Testis (tissue), 3 donors: ENCODE data around the gene FBXL17. TPM values are rescaled to one million over a fixed set of nuclear protein-coding genes. Genes with fewer than 3 reads are reported as not detected.
A peak's percentile ranks its signal among the peaks of the same experiment; 100 is the strongest.

Source experiments
- DNase-seq: peaks from one replicate; pipeline ENCODE4 v3.0.0-alpha.2; 2019
- H3K27ac ChIP-seq, 2 donors: fragments of 200-600 bp; sonication (generic); one replicate each; pipeline ENCODE4 v1.5.1; 2019
- H3K27me3 ChIP-seq: fragments of 200-600 bp; sonication (generic); one replicate; pipeline ENCODE4 v1.5.1; 2019
- H3K36me3 ChIP-seq: fragments of 200-600 bp; sonication (generic); one replicate; pipeline ENCODE4 v1.5.1; 2017; ENCODE audit warnings: low read depth; ENCODE audit errors: missing control alignments
- H3K4me1 ChIP-seq: fragments of 200-600 bp; sonication (generic); one replicate; pipeline ENCODE4 v1.5.1; 2019
- H3K4me3 ChIP-seq, 2 donors: fragments of 200-600 bp; sonication (generic); one replicate each; pipeline ENCODE4 v1.5.1; 2017 to 2019
- H3K9me3 ChIP-seq: fragments of 200-600 bp; sonication (generic); one replicate; pipeline ENCODE4 v1.5.1; 2017
- POLR2A ChIP-seq: fragments of 450-650 bp; IDR thresholded peaks from one replicate; pipeline ENCODE4 v1.6.1; 2017; ENCODE audit warnings: antibody characterized with exemption, mild to moderate bottlenecking, moderate library complexity
- WGBS, 2 donors: methylation state at CpG; one replicate each; pipeline ENCODE4 v1.1.5; 2018; 5-methylcytosine and 5-hydroxymethylcytosine counted together
- intact Hi-C: fragments of 100-400 bp; cut with DNase I; formaldehyde crosslinking; loops from one replicate; pipeline ENCODE4 v1.15.1; 2023; ENCODE audit warnings: low total_unique reads
- polyA plus RNA-seq: library from polyadenylated mRNA; stranded (reverse); fragments of 350-450 nt; fragmentation: Illumina TruSeq; extraction: RNeasy Lipid Tissue Mini Kit (QIAGEN cat#74804); gene quantifications from one replicate; pipeline ENCODE4 v1.2.3, GENCODE V29; 2014; ENCODE audit warnings: low read depth, low replicate concordance; ENCODE audit not compliant: insufficient read depth
- total RNA-seq, 2 donors: library from RNA; depleted of rRNA; stranded (reverse); fragments of >200 nt; gene quantifications; one replicate each; pipeline ENCODE4 v1.2.3, GENCODE V29; 2016
- TF ChIP-seq, protein P1 (sequence below), 3 experiments: fragments of 450-650 bp in 2 of 3; fragments of 200-600 bp in 1 of 3; sonication (generic) in 1 of 3; IDR thresholded peaks; one replicate each; pipeline ENCODE4 v1.5.1; 2016 to 2019; ENCODE audit warnings: antibody characterized with exemption in 3 of 3, mild to moderate bottlenecking in 2 of 3, moderate library complexity in 1 of 3

The FBXL17 gene
- total and polyA plus RNA-seq, 3 donors from 2014 or later: 20.7 to 25.1 (median 22.6) TPM

DNA sequence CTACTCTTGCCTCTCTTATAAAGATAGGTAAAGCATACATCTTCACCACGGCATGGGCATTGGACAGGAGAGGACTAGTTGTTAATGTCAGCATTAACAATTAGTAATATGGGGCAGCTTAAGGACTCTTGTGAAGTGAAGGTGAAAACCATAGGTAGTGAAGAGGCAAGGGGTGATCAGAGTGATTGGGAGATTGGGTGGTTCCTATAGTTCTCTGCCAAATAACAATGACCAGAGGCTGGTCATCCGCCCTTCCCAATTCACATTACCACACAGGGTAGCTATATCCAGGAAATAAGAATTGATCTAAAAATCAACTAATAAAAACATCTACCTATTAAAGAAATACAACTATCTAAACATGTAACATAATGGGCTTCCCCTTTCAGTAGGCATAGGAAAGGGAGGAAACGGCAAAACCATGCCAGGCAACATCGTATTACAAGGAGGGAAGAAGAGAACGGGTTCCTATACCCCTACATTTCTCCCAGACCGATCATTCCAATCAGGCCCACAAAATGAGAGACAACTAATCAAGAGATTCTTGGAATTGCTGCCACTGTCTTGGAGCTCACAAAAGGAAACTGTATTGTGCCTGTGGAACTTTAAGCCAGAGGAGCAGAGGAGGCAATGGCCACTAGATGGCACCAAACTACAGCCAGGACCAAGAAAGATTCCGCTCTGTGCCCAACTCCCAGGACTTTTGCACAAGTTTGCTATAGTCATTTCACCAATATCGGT, 121.6 kb downstream of the FBXL17 start:
- H3K27ac ChIP-seq: no peak overlapping the region
- no peak overlapping the region for H3K4me3 ChIP-seq
- TF ChIP-seq POLR2A: no peak
- TF ChIP-seq, protein P1, sequence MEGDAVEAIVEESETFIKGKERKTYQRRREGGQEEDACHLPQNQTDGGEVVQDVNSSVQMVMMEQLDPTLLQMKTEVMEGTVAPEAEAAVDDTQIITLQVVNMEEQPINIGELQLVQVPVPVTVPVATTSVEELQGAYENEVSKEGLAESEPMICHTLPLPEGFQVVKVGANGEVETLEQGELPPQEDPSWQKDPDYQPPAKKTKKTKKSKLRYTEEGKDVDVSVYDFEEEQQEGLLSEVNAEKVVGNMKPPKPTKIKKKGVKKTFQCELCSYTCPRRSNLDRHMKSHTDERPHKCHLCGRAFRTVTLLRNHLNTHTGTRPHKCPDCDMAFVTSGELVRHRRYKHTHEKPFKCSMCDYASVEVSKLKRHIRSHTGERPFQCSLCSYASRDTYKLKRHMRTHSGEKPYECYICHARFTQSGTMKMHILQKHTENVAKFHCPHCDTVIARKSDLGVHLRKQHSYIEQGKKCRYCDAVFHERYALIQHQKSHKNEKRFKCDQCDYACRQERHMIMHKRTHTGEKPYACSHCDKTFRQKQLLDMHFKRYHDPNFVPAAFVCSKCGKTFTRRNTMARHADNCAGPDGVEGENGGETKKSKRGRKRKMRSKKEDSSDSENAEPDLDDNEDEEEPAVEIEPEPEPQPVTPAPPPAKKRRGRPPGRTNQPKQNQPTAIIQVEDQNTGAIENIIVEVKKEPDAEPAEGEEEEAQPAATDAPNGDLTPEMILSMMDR (IDR thresholded peaks at IDR 0.05): peak; percentile 70 to 91 (median 74)
- intact Hi-C loops: no loop called here
- peak; percentile 89 for DNase-seq
- H3K36me3 ChIP-seq: no peaks in the 10 kb centered on the region
- WGBS, 2 donors: 50 to 54% methylated on average over 8 of the region's 8 CpGs
- H3K27me3 ChIP-seq: no peaks in the 10 kb centered on the region
- H3K9me3 ChIP-seq: no peaks in the 10 kb centered on the region
- H3K4me1 ChIP-seq: no peaks in the 10 kb centered on the region

DNA sequence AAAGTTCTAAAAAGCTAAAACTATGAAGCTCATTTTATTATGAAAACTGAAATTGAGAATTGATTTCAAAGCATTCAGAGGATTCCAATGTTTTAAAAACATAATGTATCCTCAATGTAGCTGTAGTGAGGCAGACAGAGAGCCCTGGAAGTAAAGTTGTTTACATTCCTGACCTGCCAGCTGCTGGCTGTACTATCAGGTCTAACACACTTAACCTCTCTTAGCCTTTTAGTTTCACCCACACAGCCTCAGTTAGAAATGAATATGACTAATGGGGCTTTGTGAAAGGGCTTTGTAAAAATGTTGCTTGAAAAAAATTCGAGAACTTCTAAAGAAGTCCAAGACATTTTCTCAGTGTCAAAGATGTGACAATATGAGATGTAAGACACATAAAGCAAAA, 122.6 kb downstream of the FBXL17 start:
- Histone ChIP-seq H3K9me3 (no peaks in the 10 kb centered on the region), H3K27ac (no peak overlapping the region), H3K27me3 (no peaks in the 10 kb centered on the region), H3K36me3 (no peaks in the 10 kb centered on the region), H3K4me1 (no peaks in the 10 kb centered on the region), H3K4me3 (no peak overlapping the region)
- 31 to 34% methylated on average over 1 of the region's 1 CpG for WGBS, 2 donors
- TF ChIP-seq POLR2A: no peak
- TF ChIP-seq, protein P1 (IDR thresholded peaks at IDR 0.05): no peak
- intact Hi-C loops: no loop called here
- DNase-seq: no peak

DNA sequence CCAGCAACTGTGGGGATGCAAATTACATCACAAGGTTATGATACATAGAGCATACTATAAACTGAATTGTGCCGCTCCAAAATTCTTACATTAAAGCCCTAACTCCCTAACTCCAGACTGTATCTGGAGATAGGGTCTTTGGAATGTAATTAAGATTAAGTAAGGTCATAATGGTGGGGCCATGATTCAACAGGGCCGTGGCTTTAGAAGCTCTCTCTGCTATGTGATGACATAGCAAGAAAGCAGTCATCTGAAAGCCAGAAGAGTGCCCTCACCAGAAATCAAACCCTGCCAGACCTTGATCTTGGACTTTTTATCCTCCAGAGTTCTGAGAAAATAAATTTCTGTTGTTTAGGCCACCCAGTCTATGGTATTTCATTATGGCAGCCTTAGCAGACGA, 123.9 kb downstream of the FBXL17 start:
- Histone ChIP-seq H3K27me3 (no peaks in the 10 kb centered on the region), H3K4me1 (no peaks in the 10 kb centered on the region), H3K27ac (no peak overlapping the region), H3K4me3 (no peak overlapping the region), H3K9me3 (no peaks in the 10 kb centered on the region), H3K36me3 (no peaks in the 10 kb centered on the region)
- TF ChIP-seq, protein P1 (IDR thresholded peaks at IDR 0.05): no peak
- TF ChIP-seq POLR2A: no peak
- 87 to 88% methylated on average over 3 of the region's 3 CpGs for WGBS, 2 donors
- intact Hi-C loops: no loop called here
- DNase-seq: no peak

DNA sequence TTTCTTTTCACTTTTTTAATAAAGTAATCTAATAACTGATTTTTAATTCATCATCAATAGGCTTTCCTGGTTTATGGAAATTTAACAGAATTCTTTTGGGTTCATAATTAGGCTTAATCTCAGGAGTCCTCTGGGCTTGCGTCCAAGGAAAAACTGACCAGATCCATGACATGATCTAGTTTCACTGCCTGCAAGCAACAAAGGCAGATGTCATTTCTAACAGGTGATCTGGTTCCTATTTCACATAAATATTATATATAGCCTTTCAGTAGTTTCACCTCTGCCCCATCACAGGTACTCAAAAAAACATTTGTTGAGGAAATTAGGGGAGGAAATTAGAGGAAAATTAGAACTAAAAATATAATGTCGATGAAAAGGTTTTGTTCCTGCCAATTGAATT, 126.4 kb downstream of the FBXL17 start:
- H3K4me3 ChIP-seq: no peak overlapping the region
- no peaks in the 10 kb centered on the region for H3K27me3 ChIP-seq
- no peak for DNase-seq
- H3K9me3 ChIP-seq: no peaks in the 10 kb centered on the region
- intact Hi-C loops: no loop called here
- no peak for TF ChIP-seq POLR2A
- TF ChIP-seq, protein P1 (IDR thresholded peaks at IDR 0.05): no peak
- no peaks in the 10 kb centered on the region for H3K36me3 ChIP-seq
- H3K27ac ChIP-seq: no peak overlapping the region
- peaks cover 3% of the 10 kb centered on the region for H3K4me1 ChIP-seq
- 93 to 98% methylated on average over 2 of the region's 2 CpGs for WGBS, 2 donors

DNA sequence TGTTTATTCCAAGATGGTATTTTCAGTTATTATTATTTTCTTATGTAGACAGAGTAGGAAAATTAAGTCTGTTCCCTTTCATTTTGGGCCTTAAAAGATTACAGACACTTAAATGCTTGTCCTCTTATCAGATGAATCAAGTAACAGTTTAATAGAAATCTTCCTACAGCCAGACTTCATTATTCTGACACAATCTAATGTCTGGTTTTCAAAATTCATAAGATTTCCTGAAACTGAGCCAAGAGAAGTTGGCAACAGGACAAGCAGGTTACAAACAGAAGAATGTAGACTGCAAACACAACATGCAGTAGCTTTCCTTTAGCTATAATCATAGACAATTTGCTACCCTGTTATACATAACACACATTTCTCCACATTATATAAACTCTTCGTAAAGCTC, 130.5 kb downstream of the FBXL17 start:
- Histone ChIP-seq H3K36me3 (no peaks in the 10 kb centered on the region), H3K27ac (no peak overlapping the region), H3K27me3 (no peaks in the 10 kb centered on the region), H3K4me1 (peaks cover 3% of the 10 kb centered on the region), H3K9me3 (no peaks in the 10 kb centered on the region), H3K4me3 (no peak overlapping the region)
- WGBS, 2 donors: 94 to 95% methylated on average over 1 of the region's 1 CpG
- DNase-seq: no peak
- no peak for TF ChIP-seq POLR2A
- TF ChIP-seq, protein P1 (IDR thresholded peaks at IDR 0.05): no peak
- intact Hi-C loops: no loop called here
